Right lobe of liver (tissue), 6 donors: ENCODE data around the gene COTL1. TPM values are rescaled to one million over a fixed set of nuclear protein-coding genes. Genes with fewer than 3 reads are reported as not detected.

Experiments used
- ATAC-seq, 4 donors: fragments of 200-7000 bp; cut with Tn5 transposase; one replicate each; pipeline ENCODE4 v1.9.1; 2020; ENCODE audit warnings: mild to moderate bottlenecking in 4 of 4, moderate library complexity in 4 of 4
- DNase-seq, 3 donors: peaks; one replicate each; pipeline ENCODE4 v3.0.0-alpha.2; 2020
- H3K27ac ChIP-seq, 3 donors: fragments of 200-600 bp; one replicate each; pipeline ENCODE4 v1.8.0; 2022
- H3K27me3 ChIP-seq, 2 donors: fragments of 200-600 bp; one replicate each; pipeline ENCODE4 v1.8.0; 2022
- H3K36me3 ChIP-seq, 4 donors: fragments of 200-600 bp; sonication (generic) in 1 of 4; one replicate each; pipeline versions ENCODE4 v1.5.1 to v1.8.0; 2017 to 2022; ENCODE audit warnings: control low read depth in 1 of 4
- H3K4me1 ChIP-seq, 4 donors: fragments of 200-600 bp; sonication (generic) in 1 of 4; one replicate each; pipeline versions ENCODE4 v1.5.1 to v1.8.0; 2017 to 2022; ENCODE audit warnings: control low read depth in 1 of 4
- H3K4me3 ChIP-seq, 3 donors: fragments of 200-600 bp; one replicate each; pipeline ENCODE4 v1.8.0; 2022
- H3K9me3 ChIP-seq, 4 donors: fragments of 200-600 bp; sonication (generic) in 1 of 4; one replicate each; pipeline versions ENCODE4 v1.5.1 to v1.8.0; 2017 to 2022; ENCODE audit warnings: control low read depth in 1 of 4
- POLR2A ChIP-seq: fragments of 450-650 bp; IDR thresholded peaks from one replicate; pipeline ENCODE4 v1.6.1; 2017; ENCODE audit warnings: antibody characterized with exemption, mild to moderate bottlenecking
- WGBS: methylation state at CpG from one replicate; pipeline ENCODE4 v1.1.6; 2018; ENCODE audit warnings: low coverage, low lambda C conversion rate; ENCODE audit not compliant: insufficient coverage; ENCODE audit errors: missing lambda C conversion rate; 5-methylcytosine and 5-hydroxymethylcytosine counted together
- intact Hi-C, 2 donors: fragments of 100-400 bp; cut with DNase I; formaldehyde crosslinking; loops; one replicate each; pipeline versions ENCODE4 v1.11.2 to v1.14.1; 2022
- total RNA-seq, 6 experiments: library from RNA; depleted of rRNA in 2 of 6; stranded (reverse); fragments of >200 nt in 2 of 6; fragmentation: NEBNext Ultra II Directional in 3 of 6; extraction: Animal tissue kit (Norgen Biotek cat#: 25700) in 3 of 6; gene quantifications; one replicate each; pipeline versions ENCODE4 v1.1.0 to v1.2.4, GENCODE V29; 2016 to 2023
- TF ChIP-seq, protein P1 (sequence below), 4 donors: fragments of 200-600 bp in 3 of 4; fragments of 450-650 bp in 1 of 4; IDR thresholded peaks; one replicate each; pipeline versions ENCODE4 v1.5.1 to v1.8.0; 2016 to 2022; ENCODE audit warnings: antibody characterized with exemption in 4 of 4, mild to moderate bottlenecking in 2 of 4
- donor health status: DM: no; HTN: yes; CAD: no.
- donor health status: DM: no; HTN: no; CAD: no.
- donor health status: DM: no; HTN: no; CAD: no.
- donor health status: DM: no; HTN: yes; CAD: no.
- donor health status: DM: no; HTN: yes; CAD: no.

COTL1 gene
- total RNA-seq, 6 experiments from 2014 or later = 12.4 to 51.0 (median 18.6) TPM

DNA sequence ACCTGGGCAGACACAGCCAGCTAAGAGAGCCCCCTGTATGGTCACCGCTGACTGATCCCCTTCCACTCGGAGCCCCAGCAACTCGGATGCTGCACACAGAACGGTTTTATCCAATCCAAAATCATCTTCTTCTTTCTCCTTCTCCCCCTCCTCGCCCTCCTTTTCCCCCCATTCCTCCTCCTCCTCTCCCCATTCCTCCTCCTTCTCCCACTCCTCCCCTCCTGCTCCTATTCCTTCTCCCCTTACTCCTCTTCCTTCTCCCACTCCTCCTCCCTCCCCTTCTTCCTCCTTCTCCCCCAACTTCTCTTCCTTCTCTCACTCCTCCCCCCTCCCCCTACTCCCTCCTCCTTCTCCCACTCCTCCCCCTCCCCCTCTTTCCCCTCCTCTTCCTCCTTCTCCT is 83.1 kb downstream of the COTL1 start:
- Histone ChIP-seq H3K9me3 (no peaks in the 10 kb centered on the region), H3K27ac (no peak overlapping the region), H3K4me3 (no peak overlapping the region), H3K4me1 (no peaks in the 10 kb centered on the region), H3K36me3 (no peaks in the 10 kb centered on the region), H3K27me3 (no peaks in the 10 kb centered on the region)
- TF ChIP-seq, protein P1, sequence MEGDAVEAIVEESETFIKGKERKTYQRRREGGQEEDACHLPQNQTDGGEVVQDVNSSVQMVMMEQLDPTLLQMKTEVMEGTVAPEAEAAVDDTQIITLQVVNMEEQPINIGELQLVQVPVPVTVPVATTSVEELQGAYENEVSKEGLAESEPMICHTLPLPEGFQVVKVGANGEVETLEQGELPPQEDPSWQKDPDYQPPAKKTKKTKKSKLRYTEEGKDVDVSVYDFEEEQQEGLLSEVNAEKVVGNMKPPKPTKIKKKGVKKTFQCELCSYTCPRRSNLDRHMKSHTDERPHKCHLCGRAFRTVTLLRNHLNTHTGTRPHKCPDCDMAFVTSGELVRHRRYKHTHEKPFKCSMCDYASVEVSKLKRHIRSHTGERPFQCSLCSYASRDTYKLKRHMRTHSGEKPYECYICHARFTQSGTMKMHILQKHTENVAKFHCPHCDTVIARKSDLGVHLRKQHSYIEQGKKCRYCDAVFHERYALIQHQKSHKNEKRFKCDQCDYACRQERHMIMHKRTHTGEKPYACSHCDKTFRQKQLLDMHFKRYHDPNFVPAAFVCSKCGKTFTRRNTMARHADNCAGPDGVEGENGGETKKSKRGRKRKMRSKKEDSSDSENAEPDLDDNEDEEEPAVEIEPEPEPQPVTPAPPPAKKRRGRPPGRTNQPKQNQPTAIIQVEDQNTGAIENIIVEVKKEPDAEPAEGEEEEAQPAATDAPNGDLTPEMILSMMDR (IDR thresholded peaks at IDR 0.05) = no peak
- no peak for TF ChIP-seq POLR2A
- intact Hi-C loops = no loop called here
- ATAC-seq (no peak), DNase-seq (no peak)
- 72% methylated on average over 5 of the region's 5 CpGs for WGBS

DNA sequence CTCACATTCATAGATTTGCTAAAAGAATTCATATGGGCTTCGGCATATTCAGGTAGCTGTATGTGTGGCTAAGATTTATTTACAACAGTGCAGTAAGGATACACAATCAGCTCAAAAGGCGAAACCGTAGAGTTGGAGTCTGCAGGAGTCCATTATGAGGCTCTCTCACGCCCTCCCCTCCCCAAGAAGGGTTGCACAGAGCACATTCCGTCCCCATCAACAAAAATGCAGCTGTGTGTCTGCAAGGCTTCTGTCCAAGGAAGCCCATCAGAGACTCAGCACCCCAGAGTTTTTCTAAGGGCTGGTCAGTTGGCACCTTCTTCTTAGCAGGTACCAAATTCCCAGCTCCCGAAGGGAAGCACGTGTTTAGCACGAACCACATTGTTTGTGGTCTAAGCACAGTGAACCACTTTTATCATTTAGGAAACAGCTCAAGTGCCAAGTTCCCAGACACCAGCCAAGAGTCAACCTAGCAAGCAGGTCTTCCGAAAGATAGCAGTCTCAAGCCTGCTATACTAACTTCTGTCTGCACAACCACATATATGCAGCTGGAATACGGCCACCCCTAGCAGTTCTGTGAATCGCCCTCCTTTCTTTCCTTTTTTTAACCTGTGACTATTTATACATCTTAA is 84.9 kb downstream of the COTL1 start:
- H3K36me3 ChIP-seq = no peaks in the 10 kb centered on the region
- intact Hi-C loops = no loop called here
- H3K4me1 ChIP-seq = no peaks in the 10 kb centered on the region
- no peak overlapping the region for H3K4me3 ChIP-seq
- no peaks in the 10 kb centered on the region for H3K27me3 ChIP-seq
- ATAC-seq (peak; percentile 5 to 39 (median 16)), DNase-seq (no peak)
- no peaks in the 10 kb centered on the region for H3K9me3 ChIP-seq
- 49% methylated on average over 8 of the region's 11 CpGs for WGBS
- peak overlapping the region in 2 of 3 donors; percentile 26 to 33 for H3K27ac ChIP-seq
- TF ChIP-seq, protein P1 (IDR thresholded peaks at IDR 0.05) = no peak
- no peak for TF ChIP-seq POLR2A

DNA sequence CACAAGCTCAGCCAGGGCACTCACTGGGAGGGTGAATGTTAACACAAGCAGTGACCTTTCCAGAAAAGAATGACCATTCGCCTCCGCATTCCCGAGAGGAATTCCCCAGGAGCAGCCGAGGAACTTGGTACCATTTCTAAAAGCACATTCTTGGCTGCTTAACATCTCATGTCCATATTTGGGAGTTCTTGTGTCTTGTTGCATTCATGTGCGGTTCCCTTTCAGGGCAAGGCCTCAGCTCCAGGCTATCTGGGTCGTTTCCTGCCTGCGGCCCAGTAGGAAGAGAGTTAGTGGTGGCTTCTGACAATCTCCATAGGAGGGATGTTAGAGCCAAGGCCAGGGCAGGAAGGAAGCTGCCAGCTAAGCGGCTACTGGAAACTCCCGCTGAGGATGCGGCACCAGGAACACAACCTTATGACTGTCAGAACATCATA is 85.6 kb downstream of the COTL1 start:
- H3K27ac ChIP-seq = peak overlapping the region in 1 of 3 donors; percentile 33
- no peaks in the 10 kb centered on the region for H3K36me3 ChIP-seq
- intact Hi-C loops = no loop called here
- TF ChIP-seq, protein P1 (IDR thresholded peaks at IDR 0.05) = no peak
- peak; percentile 76 to 87 (median 82) for ATAC-seq
- H3K4me3 ChIP-seq = no peak overlapping the region
- peak in 1 of 3 donors; percentile 47 for DNase-seq
- H3K9me3 ChIP-seq = no peaks in the 10 kb centered on the region
- no peaks in the 10 kb centered on the region for H3K27me3 ChIP-seq
- H3K4me1 ChIP-seq = no peaks in the 10 kb centered on the region
- 49% methylated on average over 7 of the region's 10 CpGs for WGBS

DNA sequence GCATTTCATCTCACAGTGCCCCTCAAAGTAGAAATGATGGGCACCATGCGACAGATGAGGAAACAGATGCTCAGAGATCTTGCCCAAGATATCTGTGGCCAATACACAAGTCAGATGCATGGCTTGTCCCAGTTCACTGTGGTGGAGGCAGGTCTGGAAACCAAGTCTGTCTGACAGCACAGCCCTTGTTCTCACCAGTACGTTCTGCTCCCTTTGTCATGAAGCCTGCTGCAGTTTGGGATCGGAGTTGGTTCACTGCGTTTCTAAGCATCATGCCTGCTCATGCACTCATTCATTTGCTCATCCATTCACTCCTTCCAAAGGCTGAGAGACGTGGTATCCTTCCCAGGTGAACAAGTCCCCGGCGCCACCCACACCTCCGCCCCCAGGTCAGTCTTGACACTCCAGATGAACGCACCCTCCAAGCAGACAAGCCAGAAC is 86.2 kb downstream of the COTL1 start:
- Histone ChIP-seq H3K4me1 (no peaks in the 10 kb centered on the region), H3K27ac (no peak overlapping the region), H3K9me3 (no peaks in the 10 kb centered on the region), H3K27me3 (no peaks in the 10 kb centered on the region), H3K36me3 (no peaks in the 10 kb centered on the region), H3K4me3 (no peak overlapping the region)
- ATAC-seq = no peak
- WGBS = 66% methylated on average over 7 of the region's 9 CpGs
- TF ChIP-seq, protein P1 (IDR thresholded peaks at IDR 0.05) = no peak
- no peak for TF ChIP-seq POLR2A
- no peak for DNase-seq
- intact Hi-C loops = no loop called here
